IgD-negative memory B cell (primary cell): ENCODE measurements around the gene ACACA. TPM values are rescaled to one million over a fixed set of nuclear protein-coding genes. Genes with fewer than 3 reads are reported as not detected.
A peak's percentile ranks its signal among the peaks of the same experiment; 100 is the strongest.
"Not testable (repeated sequence)": the region's sequence is repeated elsewhere in the genome, so short reads cannot be mapped to it uniquely, and the experiment has no call there.

Experiments used
- H3K27ac Mint-ChIP-seq, 3 donors: one replicate each; pipeline ENCODE4 v1.8.0; 2020 to 2022; ENCODE audit warnings: mild to moderate bottlenecking in 3 of 3, mixed read lengths in 3 of 3, moderate library complexity in 1 of 3
- H3K27me3 Mint-ChIP-seq: one replicate; pipeline ENCODE4 v1.8.0; 2021; ENCODE audit warnings: mixed read lengths
- H3K36me3 Mint-ChIP-seq: one replicate; pipeline ENCODE4 v1.8.0; 2020; ENCODE audit warnings: mild to moderate bottlenecking, mixed read lengths
- H3K4me1 Mint-ChIP-seq, 3 donors: one replicate each; pipeline ENCODE4 v1.8.0; 2020 to 2022; ENCODE audit warnings: mixed read lengths in 3 of 3, mild to moderate bottlenecking in 1 of 3
- H3K4me3 Mint-ChIP-seq, 4 donors: one replicate each; pipeline ENCODE4 v1.8.0; 2020 to 2022; ENCODE audit warnings: mild to moderate bottlenecking in 4 of 4, mixed read lengths in 4 of 4, moderate library complexity in 3 of 4
- H3K9me3 Mint-ChIP-seq, 3 donors: one replicate each; pipeline ENCODE4 v1.8.0; 2020 to 2021; ENCODE audit warnings: mixed read lengths in 3 of 3, mild to moderate bottlenecking in 1 of 3
- polyA plus RNA-seq: library from polyadenylated mRNA; unstranded; fragments of 300-500 nt; fragmentation: Illumina TruSeq; gene quantifications from one replicate; pipeline ENCODE4 v1.2.3, GENCODE V29; 2021

Gene ACACA
- polyA plus RNA-seq, 1 donor from 2014 or later = 6.0 TPM

- no peaks in the 10 kb centered on the region for H3K9me3 Mint-ChIP-seq
- H3K4me3 Mint-ChIP-seq = peak overlapping the region in 2 of 4 donors; percentile 41 to 56
- H3K27me3 Mint-ChIP-seq = no peaks in the 10 kb centered on the region
- peaks cover 2 to 10% (median 7%) of the 10 kb centered on the region in 3 donors for H3K4me1 Mint-ChIP-seq
- H3K36me3 Mint-ChIP-seq = peaks cover 6% of the 10 kb centered on the region
- H3K27ac Mint-ChIP-seq = peak overlapping the region in 1 of 3 donors; percentile 27
Observed at GRCh38 chr17:37413875-37414519, 7.4 kb upstream of the ACACA start.

GRCh38 chr17:37410357-37410756, 3.7 kb upstream of the ACACA start:
- H3K4me1 Mint-ChIP-seq = peaks cover 5 to 21% (median 16%) of the 10 kb centered on the region in 3 donors

DNA sequence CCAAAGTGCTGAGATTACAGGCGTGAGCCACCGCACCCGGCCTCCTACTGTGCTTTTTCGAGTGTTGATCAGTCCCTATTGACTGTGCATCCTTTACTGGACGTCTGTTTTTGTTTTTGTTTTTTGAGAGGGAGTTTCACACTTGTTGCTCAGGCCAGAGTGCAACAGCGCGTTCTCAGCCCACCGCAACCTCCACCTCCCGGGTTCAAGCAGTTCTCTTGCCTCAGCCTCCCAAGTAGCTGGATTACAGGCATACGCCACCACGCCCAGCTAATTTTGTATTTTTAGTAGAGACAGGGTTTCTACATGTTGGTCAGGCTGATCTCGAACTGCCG, 1.5 kb upstream of the ACACA start:
- Mint-ChIP-seq H3K4me3 (peak overlapping the region; percentile 91 to 97 (median 95)), H3K4me1 (peaks cover 10 to 19% (median 18%) of the 10 kb centered on the region in 3 donors), H3K27ac (peak overlapping the region in 1 of 3 donors; percentile 88)
- H3K9me3 Mint-ChIP-seq, H3K36me3 Mint-ChIP-seq, H3K27me3 Mint-ChIP-seq: not testable (repeated sequence)

More at GRCh38 chr17:37410357-37410756, 3.7 kb upstream of the ACACA start:
- Mint-ChIP-seq H3K9me3 (no peaks in the 10 kb centered on the region), H3K4me3 (peak overlapping the region in 1 of 4 donors; percentile 62), H3K27ac (peak overlapping the region in 1 of 3 donors; percentile 31), H3K36me3 (peaks cover 4% of the 10 kb centered on the region), H3K27me3 (no peaks in the 10 kb centered on the region)

- Mint-ChIP-seq H3K27ac (peak overlapping the region; percentile 85 to 99 (median 89)), H3K4me3 (peak overlapping the region; percentile 93 to 98 (median 98)), H3K27me3 (no peaks in the 10 kb centered on the region), H3K36me3 (no peaks in the 10 kb centered on the region), H3K9me3 (no peaks in the 10 kb centered on the region), H3K4me1 (peaks cover 12 to 19% (median 18%) of the 10 kb centered on the region in 3 donors)
Observed at GRCh38 chr17:37405955-37406634, 541 bp downstream of the ACACA start.

GRCh38 chr17:37405522-37405921, 1.1 kb downstream of the ACACA start:
- H3K9me3 Mint-ChIP-seq, H3K27me3 Mint-ChIP-seq, H3K36me3 Mint-ChIP-seq: not testable (repeated sequence)
- H3K4me1 Mint-ChIP-seq = peaks cover 13 to 19% (median 16%) of the 10 kb centered on the region in 3 donors
- H3K27ac Mint-ChIP-seq = peak overlapping the region in 2 of 3 donors; percentile 85 to 99
- H3K4me3 Mint-ChIP-seq = peak overlapping the region; percentile 71 to 98 (median 95)

DNA sequence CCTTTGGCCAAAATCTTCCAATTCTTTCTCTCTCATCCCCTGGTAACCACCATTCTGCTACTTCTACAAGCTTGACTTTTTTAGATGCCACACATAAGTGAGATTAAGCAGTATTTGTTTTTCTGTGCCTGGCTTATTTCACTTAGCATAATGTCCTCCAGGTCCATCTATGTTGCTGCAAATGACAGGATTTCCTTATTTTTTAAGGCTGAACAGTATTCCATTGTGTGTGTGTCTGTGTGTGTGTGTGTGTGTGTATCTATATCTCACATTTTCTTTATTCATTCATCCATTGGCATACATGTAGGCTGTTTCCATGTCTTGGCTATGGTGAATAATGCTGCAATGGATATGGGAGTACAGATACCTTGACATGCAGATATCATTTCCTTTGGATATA, 6.1 kb downstream of the ACACA start:
- Mint-ChIP-seq H3K36me3 (no peaks in the 10 kb centered on the region), H3K4me3 (no peak overlapping the region), H3K4me1 (peaks cover 11 to 17% (median 12%) of the 10 kb centered on the region in 3 donors), H3K27me3 (no peaks in the 10 kb centered on the region), H3K9me3 (no peaks in the 10 kb centered on the region), H3K27ac (no peak overlapping the region)

DNA sequence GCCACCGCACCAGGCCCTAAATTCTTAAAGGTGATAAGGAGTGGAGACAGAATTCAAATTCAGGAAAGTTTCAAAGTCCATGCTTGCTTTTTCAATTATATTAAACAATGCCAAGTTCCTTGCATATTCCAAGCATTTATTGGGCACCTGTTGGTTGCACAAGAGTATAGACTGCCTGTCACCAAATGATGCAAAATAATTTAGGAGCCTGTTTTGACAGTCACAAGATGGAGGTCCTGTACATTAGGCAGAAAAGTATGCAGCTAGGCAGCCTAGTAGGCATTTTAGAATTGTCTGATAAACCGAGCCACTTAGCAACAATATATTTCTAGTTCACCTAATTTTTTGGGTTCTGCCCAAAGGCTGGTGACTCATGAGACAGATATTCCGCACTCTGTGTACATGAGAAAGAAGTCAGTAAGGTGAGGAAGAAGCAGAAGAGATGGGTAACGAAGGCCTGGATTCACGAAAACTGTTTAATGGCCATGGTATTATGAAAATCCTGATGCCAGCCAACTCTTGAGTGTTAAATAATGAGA, 7.3 kb downstream of the ACACA start:
- Mint-ChIP-seq H3K36me3 (no peaks in the 10 kb centered on the region), H3K4me3 (no peak overlapping the region), H3K4me1 (peaks cover 4 to 11% (median 5%) of the 10 kb centered on the region in 3 donors), H3K9me3 (no peaks in the 10 kb centered on the region), H3K27ac (no peak overlapping the region), H3K27me3 (no peaks in the 10 kb centered on the region)

- Mint-ChIP-seq H3K4me1 (peaks cover 4 to 16% (median 4%) of the 10 kb centered on the region in 3 donors), H3K9me3 (no peaks in the 10 kb centered on the region), H3K36me3 (no peaks in the 10 kb centered on the region), H3K27ac (no peak overlapping the region), H3K4me3 (no peak overlapping the region), H3K27me3 (no peaks in the 10 kb centered on the region)
Observed at GRCh38 chr17:37393352-37393751, 13.3 kb downstream of the ACACA start.

GRCh38 chr17:37392024-37392590, 14.5 kb downstream of the ACACA start:
- Mint-ChIP-seq H3K4me1 (peaks cover 0 to 12% (median 0%) of the 10 kb centered on the region in 3 donors), H3K27ac (peak overlapping the region in 1 of 3 donors; percentile 36), H3K27me3 (no peaks in the 10 kb centered on the region), H3K4me3 (no peak overlapping the region), H3K36me3 (no peaks in the 10 kb centered on the region), H3K9me3 (no peaks in the 10 kb centered on the region)

DNA sequence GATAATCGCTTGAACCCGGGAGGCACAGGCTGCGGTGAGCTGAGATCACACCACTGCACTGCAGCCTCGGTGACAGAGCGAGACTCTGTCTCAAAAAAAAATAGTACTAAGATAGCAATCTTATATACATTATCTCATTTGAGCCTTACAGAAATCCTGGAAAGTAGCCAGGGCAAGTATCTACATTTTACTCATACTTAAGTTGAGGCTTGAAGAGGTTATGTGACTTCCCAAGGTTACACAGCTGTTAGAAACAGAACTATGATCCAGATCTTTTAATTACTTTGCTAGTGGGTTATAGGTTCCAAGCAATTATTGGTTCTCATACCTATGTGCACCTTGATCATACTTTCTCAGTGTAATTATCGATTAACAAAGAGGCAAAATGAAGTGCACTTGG, 15.5 kb downstream of the ACACA start:
- Mint-ChIP-seq H3K4me3 (no peak overlapping the region), H3K27ac (no peak overlapping the region), H3K9me3 (no peaks in the 10 kb centered on the region), H3K27me3 (no peaks in the 10 kb centered on the region), H3K4me1 (peaks cover 0 to 12% (median 0%) of the 10 kb centered on the region in 3 donors), H3K36me3 (no peaks in the 10 kb centered on the region)

DNA sequence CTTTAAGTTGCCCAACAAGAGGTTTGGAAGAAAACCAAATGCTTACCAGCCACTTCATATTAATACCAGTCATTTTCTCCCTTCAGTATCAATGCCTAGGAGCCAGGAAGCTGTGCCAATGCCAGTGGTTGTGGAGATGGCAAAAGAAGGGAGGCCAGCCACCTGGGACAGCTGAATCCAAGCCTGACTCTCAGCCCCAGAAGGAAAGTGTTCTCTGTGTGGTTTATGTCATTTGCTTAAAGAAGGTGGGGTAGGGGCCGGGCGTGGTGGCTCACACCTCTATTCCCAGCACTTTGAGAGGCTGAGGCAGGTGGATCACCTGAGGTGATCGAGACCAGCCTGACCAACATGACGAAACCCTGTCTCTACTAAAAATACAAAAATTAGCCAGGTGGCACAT, 17.5 kb downstream of the ACACA start:
- peak overlapping the region in 1 of 3 donors; percentile 63 for H3K27ac Mint-ChIP-seq
- no peaks in the 10 kb centered on the region for H3K9me3 Mint-ChIP-seq
- H3K27me3 Mint-ChIP-seq = no peaks in the 10 kb centered on the region
- no peak overlapping the region for H3K4me3 Mint-ChIP-seq
- H3K4me1 Mint-ChIP-seq = peaks cover 0 to 12% (median 1%) of the 10 kb centered on the region in 3 donors
- no peaks in the 10 kb centered on the region for H3K36me3 Mint-ChIP-seq

- Mint-ChIP-seq H3K27me3 (no peaks in the 10 kb centered on the region), H3K4me3 (no peak overlapping the region), H3K4me1 (peaks cover 0 to 12% (median 1%) of the 10 kb centered on the region in 3 donors), H3K27ac (no peak overlapping the region), H3K9me3 (no peaks in the 10 kb centered on the region), H3K36me3 (no peaks in the 10 kb centered on the region)
Observed at GRCh38 chr17:37388266-37388665, 18.4 kb downstream of the ACACA start.

GRCh38 chr17:37386462-37386861, 20.2 kb downstream of the ACACA start:
- peaks cover 4% of the 10 kb centered on the region for H3K36me3 Mint-ChIP-seq

GRCh38 chr17:37385474-37385990, 21.1 kb downstream of the ACACA start:
- no peak overlapping the region for H3K4me3 Mint-ChIP-seq

More at GRCh38 chr17:37386462-37386861, 20.2 kb downstream of the ACACA start:
- Mint-ChIP-seq H3K4me3 (no peak overlapping the region), H3K4me1 (peaks cover 0 to 5% (median 2%) of the 10 kb centered on the region in 3 donors), H3K9me3 (no peaks in the 10 kb centered on the region), H3K27me3 (no peaks in the 10 kb centered on the region), H3K27ac (no peak overlapping the region)

GRCh38 chr17:37384560-37385149, 22.0 kb downstream of the ACACA start:
- Mint-ChIP-seq H3K4me1 (peaks cover 0 to 5% (median 0%) of the 10 kb centered on the region in 3 donors), H3K36me3 (peaks cover 4% of the 10 kb centered on the region), H3K4me3 (peak overlapping the region in 1 of 4 donors; percentile 12), H3K9me3 (no peaks in the 10 kb centered on the region), H3K27me3 (no peaks in the 10 kb centered on the region), H3K27ac (no peak overlapping the region)

More at GRCh38 chr17:37385474-37385990, 21.1 kb downstream of the ACACA start:
- H3K4me1 Mint-ChIP-seq = peaks cover 0 to 5% (median 0%) of the 10 kb centered on the region in 3 donors
- peaks cover 4% of the 10 kb centered on the region for H3K36me3 Mint-ChIP-seq
- no peak overlapping the region for H3K27ac Mint-ChIP-seq
- H3K27me3 Mint-ChIP-seq = no peaks in the 10 kb centered on the region
- H3K9me3 Mint-ChIP-seq = no peaks in the 10 kb centered on the region
